Upper lobe of left lung (tissue), 6 donors: ENCODE measurements around the gene C4B. TPM values are rescaled to one million over a fixed set of nuclear protein-coding genes. Genes with fewer than 3 reads are reported as not detected.
"Not testable (repeated sequence)": the region's sequence is repeated elsewhere in the genome, so short reads cannot be mapped to it uniquely, and the experiment has no call there.

Source experiments
- ATAC-seq, 2 donors: fragments of 200-7000 bp; cut with Tn5 transposase; one replicate each; pipeline ENCODE4 v1.9.1; 2022; ENCODE audit warnings: mild to moderate bottlenecking in 2 of 2, moderate library complexity in 2 of 2; ENCODE audit not compliant: low FRiP score in 2 of 2
- DNase-seq, 2 donors: peaks; one replicate each; pipeline ENCODE4 v3.0.0-alpha.2; 2019 to 2020
- H3K27ac ChIP-seq, 4 donors: fragments of 200-600 bp; sonication (generic); one replicate each; pipeline ENCODE4 v1.5.1; 2016 to 2019
- H3K27me3 ChIP-seq, 4 donors: fragments of 200-600 bp; sonication (generic); one replicate each; pipeline ENCODE4 v1.5.1; 2017 to 2019
- H3K36me3 ChIP-seq, 4 donors: fragments of 200-600 bp; sonication (generic); one replicate each; pipeline ENCODE4 v1.5.1; 2016 to 2019
- H3K4me1 ChIP-seq, 4 donors: fragments of 200-600 bp; sonication (generic); one replicate each; pipeline ENCODE4 v1.5.1; 2018 to 2019
- H3K4me3 ChIP-seq, 4 donors: fragments of 200-600 bp; sonication (generic); one replicate each; pipeline ENCODE4 v1.5.1; 2017 to 2019; ENCODE audit warnings: mild to moderate bottlenecking in 2 of 4, moderate library complexity in 1 of 4
- H3K9me3 ChIP-seq, 4 donors: fragments of 200-600 bp; sonication (generic); one replicate each; pipeline ENCODE4 v1.5.1; 2018 to 2019
- CTCF ChIP-seq, 6 experiments: fragments of 450-650 bp in 4 of 6; fragments of 200-600 bp in 2 of 6; sonication (generic) in 2 of 6; IDR thresholded peaks; one replicate each; pipeline ENCODE4 v1.5.1; 2016 to 2019; ENCODE audit warnings: antibody characterized with exemption in 6 of 6
- EP300 ChIP-seq, 4 donors: sonication (generic); formaldehyde crosslinking; IDR thresholded peaks; one replicate each; pipeline ENCODE4 v1.5.1; 2017; ENCODE audit warnings: antibody characterized with exemption in 4 of 4, control low read depth in 2 of 4
- POLR2A ChIP-seq, 4 donors: fragments of 450-650 bp; IDR thresholded peaks; one replicate each; pipeline ENCODE4 v1.5.1; 2016 to 2017; ENCODE audit warnings: antibody characterized with exemption in 4 of 4, mild to moderate bottlenecking in 2 of 4
- POLR2AphosphoS5 ChIP-seq, 2 donors: sonication (generic); formaldehyde crosslinking; IDR thresholded peaks; one replicate each; pipeline ENCODE4 v1.5.1; 2017; ENCODE audit warnings: antibody characterized with exemption in 2 of 2
- WGBS, 2 donors: methylation state at CpG; one replicate each; pipeline ENCODE4 v1.1.5; 2017 to 2018; 5-methylcytosine and 5-hydroxymethylcytosine counted together
- total RNA-seq, 6 donors: library from RNA; depleted of rRNA in 4 of 6; stranded (reverse); fragments of >200 nt in 4 of 6; gene quantifications; one replicate each; pipeline versions ENCODE4 v1.1.0 to v1.2.1, GENCODE V29; 2016 to 2021
- donor health status: DM: no; HTN: no; CAD: no; lungs with moderate emphysema.
- donor health status: DM: no; HTN: yes; CAD: no; lungs with severe emphysema.

The C4B gene
- total RNA-seq, 6 donors from 2014 or later, result 85.7 to 193 (median 97.7) TPM

GRCh38 chr6:32047539-32047854, 32.9 kb downstream of the C4B start:
- Histone ChIP-seq H3K27me3 (no peaks in the 10 kb centered on the region), H3K4me3 (no peak overlapping the region), H3K9me3 (no peaks in the 10 kb centered on the region), H3K4me1 (peaks cover 4 to 19% (median 12%) of the 10 kb centered on the region in 4 donors), H3K27ac (peak overlapping the region; percentile 57 to 79 (median 65)), H3K36me3 (peaks cover 0 to 55% (median 2%) of the 10 kb centered on the region in 4 donors)
- no peak for DNase-seq
- no peak for TF ChIP-seq EP300 (IDR thresholded peaks at IDR 0.05)
- TF ChIP-seq POLR2A (IDR thresholded peaks at IDR 0.05), result no peak
- TF ChIP-seq CTCF (IDR thresholded peaks at IDR 0.05), result no peak
- no peak for TF ChIP-seq POLR2AphosphoS5 (IDR thresholded peaks at IDR 0.05)
- no peak for ATAC-seq
- WGBS, 2 donors, result 88 to 89% methylated on average over 5 to 6 of the region's 6 CpGs

GRCh38 chr6:32047855-32048766, 33.5 kb downstream of the C4B start:
- TF ChIP-seq POLR2AphosphoS5 (IDR thresholded peaks at IDR 0.05) (no peak), CTCF (IDR thresholded peaks at IDR 0.05) (peak; percentile 69 to 89 (median 80)), EP300 (IDR thresholded peaks at IDR 0.05) (no peak), POLR2A (IDR thresholded peaks at IDR 0.05) (no peak)
- ATAC-seq (peak; percentile 68 to 82), DNase-seq (peak; percentile 57 to 85)
- peaks cover 4 to 19% (median 12%) of the 10 kb centered on the region in 4 donors for H3K4me1 ChIP-seq
- H3K36me3 ChIP-seq, result peaks cover 0 to 61% (median 5%) of the 10 kb centered on the region in 4 donors
- H3K4me3 ChIP-seq, result no peak overlapping the region
- no peaks in the 10 kb centered on the region for H3K27me3 ChIP-seq
- H3K9me3 ChIP-seq, result no peaks in the 10 kb centered on the region
- WGBS, 2 donors, result 57 to 60% methylated on average over 20 to 39 of the region's 42 CpGs
- H3K27ac ChIP-seq, result peak overlapping the region; percentile 7 to 79 (median 62)

- peak in 1 of 2 donors; percentile 84 for DNase-seq
- Histone ChIP-seq H3K27ac (peak overlapping the region in 1 of 4 donors; percentile 19), H3K36me3 (peaks cover 0 to 64% (median 8%) of the 10 kb centered on the region in 4 donors), H3K4me1 (peaks cover 4 to 19% (median 12%) of the 10 kb centered on the region in 4 donors)
- not testable (repeated sequence) for H3K9me3 ChIP-seq, H3K4me3 ChIP-seq, ATAC-seq, H3K27me3 ChIP-seq
- 94 to 98% methylated on average over 17 to 21 of the region's 21 CpGs for WGBS, 2 donors
Observed at GRCh38 chr6:32049149-32049548, 34.6 kb downstream of the C4B start.

GRCh38 chr6:32049736-32050135, 35.1 kb downstream of the C4B start:
- H3K4me3 ChIP-seq, H3K9me3 ChIP-seq, H3K27ac ChIP-seq, H3K27me3 ChIP-seq, ATAC-seq: not testable (repeated sequence)
- peaks cover 4 to 19% (median 12%) of the 10 kb centered on the region in 4 donors for H3K4me1 ChIP-seq
- peak in 1 of 2 donors; percentile 54 for DNase-seq
- H3K36me3 ChIP-seq, result peaks cover 0 to 70% (median 8%) of the 10 kb centered on the region in 4 donors
- 85 to 88% methylated on average over 6 to 11 of the region's 11 CpGs for WGBS, 2 donors

GRCh38 chr6:32050562-32050961, 36.0 kb downstream of the C4B start:
- H3K4me3 ChIP-seq, result no peak overlapping the region
- WGBS, 2 donors, result 77 to 80% methylated on average over 5 of the region's 5 CpGs
- H3K36me3 ChIP-seq, result peaks cover 0 to 77% (median 8%) of the 10 kb centered on the region in 4 donors
- no peaks in the 10 kb centered on the region for H3K9me3 ChIP-seq
- no peaks in the 10 kb centered on the region for H3K27me3 ChIP-seq
- DNase-seq (no peak), ATAC-seq (no peak)
- H3K27ac ChIP-seq, result no peak overlapping the region
- peaks cover 4 to 19% (median 12%) of the 10 kb centered on the region in 4 donors for H3K4me1 ChIP-seq
- no peak for TF ChIP-seq POLR2AphosphoS5 (IDR thresholded peaks at IDR 0.05)
- TF ChIP-seq EP300 (IDR thresholded peaks at IDR 0.05), result no peak
- TF ChIP-seq POLR2A (IDR thresholded peaks at IDR 0.05), result no peak

- H3K9me3 ChIP-seq, H3K4me3 ChIP-seq, H3K27me3 ChIP-seq, H3K27ac ChIP-seq, ATAC-seq: not testable (repeated sequence)
- peak in 1 of 2 donors; percentile 71 for DNase-seq
- peaks cover 0 to 71% (median 14%) of the 10 kb centered on the region in 4 donors for H3K36me3 ChIP-seq
- peaks cover 4 to 11% (median 9%) of the 10 kb centered on the region in 4 donors for H3K4me1 ChIP-seq
- WGBS, 2 donors, result 84 to 91% methylated on average over 17 to 20 of the region's 20 CpGs
Observed at GRCh38 chr6:32052626-32053025, 38.0 kb downstream of the C4B start.

GRCh38 chr6:32053314-32053713, 38.7 kb downstream of the C4B start:
- not testable (repeated sequence) for H3K9me3 ChIP-seq, H3K4me1 ChIP-seq, ATAC-seq, H3K27ac ChIP-seq, H3K27me3 ChIP-seq, H3K4me3 ChIP-seq
- DNase-seq, result peak in 1 of 2 donors; percentile 65
- peaks cover 0 to 71% (median 18%) of the 10 kb centered on the region in 4 donors for H3K36me3 ChIP-seq
- WGBS, 2 donors, result 92 to 93% methylated on average over 10 to 13 of the region's 13 CpGs

GRCh38 chr6:32055756-32056155, 41.2 kb downstream of the C4B start:
- not testable (repeated sequence) for H3K27ac ChIP-seq, H3K4me1 ChIP-seq, H3K4me3 ChIP-seq, H3K9me3 ChIP-seq, H3K27me3 ChIP-seq, ATAC-seq
- 93 to 94% methylated on average over 13 to 19 of the region's 21 CpGs for WGBS, 2 donors
- peak in 1 of 2 donors; percentile 70 for DNase-seq
- peaks cover 0 to 79% (median 21%) of the 10 kb centered on the region in 4 donors for H3K36me3 ChIP-seq
